GM19455 (cell line): ENCODE measurements around the gene DPAGT1.
A peak's percentile ranks its signal among the peaks of the same experiment; 100 is the strongest.
"Not testable (repeated sequence)": the region's sequence is repeated elsewhere in the genome, so short reads cannot be mapped to it uniquely, and the experiment has no call there.

Experiments used
- ATAC-seq: cut with Tn5 transposase; IDR thresholded peaks from one replicate; pipeline ENCODE4 v1.9.1; 2021; ENCODE audit not compliant: unreplicated experiment

The DPAGT1 gene

GRCh38 chr11:119101759-119102423, at the start of gene DPAGT1:
Gene DPAGT1 (minus strand): TSS chr11:119101853. CDS start chr11:119101655, 198 bp downstream.
- ATAC-seq: peak; percentile 75

- no peak for ATAC-seq
Measured at GRCh38 chr11:119149786-119150275, 48.2 kb upstream of the DPAGT1 start.

DNA sequence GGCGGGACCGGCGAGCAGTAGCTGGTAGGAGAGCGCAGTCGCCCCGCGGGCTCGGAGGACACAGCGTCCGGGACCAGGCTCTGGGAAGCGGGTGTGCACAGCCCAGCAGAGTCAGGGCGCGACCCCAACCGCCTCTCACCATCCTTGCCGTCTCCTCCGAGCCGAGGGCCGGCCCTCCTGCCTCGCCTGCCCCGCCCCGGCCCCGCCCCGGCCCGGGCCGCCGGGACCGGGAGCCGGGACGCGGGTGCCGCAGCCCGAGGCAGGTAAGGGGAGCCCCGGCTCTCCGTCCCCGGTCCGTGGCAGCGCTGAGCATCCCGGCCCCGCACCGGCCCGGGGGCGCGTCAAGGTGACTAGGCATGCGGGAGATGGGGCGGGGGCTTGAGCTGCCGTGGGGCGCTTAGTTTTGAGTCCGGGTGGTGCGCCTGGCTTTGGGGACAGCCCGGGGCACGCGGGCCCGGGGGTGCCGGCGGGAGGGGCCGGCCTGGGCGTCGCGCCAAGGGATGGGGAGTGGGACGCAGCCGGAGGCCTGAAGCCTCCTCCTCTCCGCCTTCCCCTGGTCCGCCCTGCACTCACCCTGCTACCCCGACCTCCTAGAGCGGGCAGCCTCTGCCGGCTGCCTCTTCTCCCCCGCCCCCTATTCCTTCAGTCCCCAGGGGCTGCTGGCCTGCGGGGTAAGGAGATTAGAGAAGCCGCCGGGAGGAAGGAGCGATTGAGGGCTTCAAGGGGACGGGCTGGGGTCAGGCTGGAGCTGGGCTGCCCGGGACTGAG, 47.5 kb upstream of the DPAGT1 start, which contains the start of gene ABCG4:
ABCG4 (plus strand) TSS at position 35 of the 768 bp plus-strand sequence. CDS start 914 bp downstream, outside the sequence.
- ATAC-seq: no peak

- no peak for ATAC-seq
Measured at GRCh38 chr11:119148720-119149017, 47.0 kb upstream of the DPAGT1 start.

DNA sequence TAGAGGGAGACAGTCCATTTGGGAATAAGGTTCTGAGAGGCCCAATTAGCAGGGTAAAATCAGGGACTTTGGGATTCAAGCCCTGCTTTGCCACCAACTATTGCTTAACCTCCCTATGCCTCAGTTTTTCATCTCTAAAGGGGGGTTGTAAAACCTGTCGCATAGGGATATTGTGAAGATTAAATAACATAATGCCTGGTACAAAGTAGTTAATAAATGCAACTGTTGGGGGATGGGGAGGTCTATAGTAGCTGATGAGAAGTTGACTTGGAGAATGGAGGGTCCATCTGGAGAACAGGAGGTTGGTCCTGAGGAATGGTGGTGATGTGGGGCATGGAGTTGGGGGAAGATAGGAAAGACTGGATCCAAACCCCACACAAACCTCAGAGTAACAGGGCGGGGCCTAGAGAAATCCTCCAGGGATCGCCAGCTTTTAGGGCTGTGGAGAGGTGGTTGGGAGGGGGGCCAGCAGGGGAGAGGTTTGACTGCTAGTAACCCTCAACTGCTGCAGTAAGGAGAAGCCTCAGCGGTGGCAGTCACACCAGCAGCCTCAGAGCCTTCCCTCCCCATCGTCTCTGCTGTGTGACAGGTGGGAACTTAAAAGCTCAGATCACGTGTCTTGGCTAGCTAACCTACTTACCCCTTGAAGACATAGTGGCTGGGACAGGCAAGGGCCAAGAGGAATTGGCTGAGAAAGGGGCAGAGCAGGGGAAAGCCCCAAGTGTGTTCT, 46.1 kb upstream of the DPAGT1 start:
- ATAC-seq: no peak

GRCh38 chr11:119145551-119145950, 43.9 kb upstream of the DPAGT1 start:
- ATAC-seq: no peak

DNA sequence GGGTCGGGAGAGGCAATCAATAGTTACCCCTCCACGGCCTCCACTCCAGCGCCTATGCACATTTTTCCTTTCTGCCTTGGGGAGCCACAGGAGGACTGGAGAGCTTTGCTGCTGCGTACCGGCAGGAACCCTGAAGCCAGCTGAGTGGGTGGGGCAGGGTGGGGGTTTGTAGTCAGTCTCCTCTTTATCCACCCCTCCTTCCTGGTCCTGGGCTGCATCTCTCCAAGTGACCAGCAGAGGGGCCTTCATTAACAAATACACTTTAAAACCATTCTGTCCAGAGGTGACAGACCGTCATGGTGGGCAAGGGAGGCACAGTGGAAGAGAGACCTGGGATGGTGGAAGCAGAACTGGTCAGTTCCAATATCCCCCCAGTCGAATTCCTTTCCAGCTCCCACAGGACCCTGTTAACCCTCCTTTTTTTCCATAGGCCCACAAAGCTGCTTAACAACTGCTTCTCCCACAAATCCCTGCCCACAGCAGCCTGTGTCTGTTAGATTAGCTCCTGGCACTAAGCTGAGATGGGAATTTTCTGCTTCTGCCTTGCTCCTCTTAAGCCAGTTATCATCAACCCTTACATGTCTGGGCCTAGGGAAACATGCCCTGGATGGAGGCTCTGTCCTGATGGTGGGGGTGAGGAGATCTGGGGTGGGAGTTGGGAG, 43.3 kb upstream of the DPAGT1 start:
- ATAC-seq: no peak

- ATAC-seq: not testable (repeated sequence)
Measured at GRCh38 chr11:119139276-119139675, 37.6 kb upstream of the DPAGT1 start.

- no peak for ATAC-seq
Measured at GRCh38 chr11:119134389-119134978, 32.8 kb upstream of the DPAGT1 start.

- no peak for ATAC-seq
Measured at GRCh38 chr11:119130662-119131061, 29.0 kb upstream of the DPAGT1 start.

DNA sequence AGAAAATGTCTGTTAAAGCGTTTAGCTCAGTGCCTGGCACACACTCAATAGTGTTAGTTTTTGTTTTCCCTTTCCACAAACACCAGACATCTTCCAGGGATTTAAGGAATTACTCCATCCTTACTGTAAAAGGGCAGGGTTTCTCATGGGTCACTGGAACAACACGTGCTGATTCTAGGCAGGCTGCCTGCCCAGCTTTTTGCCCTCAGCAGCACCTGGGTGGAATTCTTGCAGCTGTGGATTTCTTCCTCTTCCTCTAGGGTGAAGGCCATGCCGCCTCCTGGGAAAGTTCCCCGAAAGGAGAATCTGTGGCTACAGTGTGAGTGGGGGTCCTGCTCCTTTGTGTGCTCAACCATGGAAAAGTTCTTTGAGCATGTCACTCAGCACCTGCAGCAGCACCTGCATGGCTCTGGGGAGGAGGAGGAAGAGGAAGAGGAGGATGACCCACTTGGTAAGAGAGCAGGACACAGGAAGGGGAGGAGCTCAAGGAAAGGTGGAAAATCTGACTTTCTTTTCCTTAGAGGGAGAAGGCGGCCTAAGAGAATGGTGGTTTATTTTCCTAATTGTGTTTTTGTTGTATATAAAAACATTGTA, 25.1 kb upstream of the DPAGT1 start:
- ATAC-seq: no peak

DNA sequence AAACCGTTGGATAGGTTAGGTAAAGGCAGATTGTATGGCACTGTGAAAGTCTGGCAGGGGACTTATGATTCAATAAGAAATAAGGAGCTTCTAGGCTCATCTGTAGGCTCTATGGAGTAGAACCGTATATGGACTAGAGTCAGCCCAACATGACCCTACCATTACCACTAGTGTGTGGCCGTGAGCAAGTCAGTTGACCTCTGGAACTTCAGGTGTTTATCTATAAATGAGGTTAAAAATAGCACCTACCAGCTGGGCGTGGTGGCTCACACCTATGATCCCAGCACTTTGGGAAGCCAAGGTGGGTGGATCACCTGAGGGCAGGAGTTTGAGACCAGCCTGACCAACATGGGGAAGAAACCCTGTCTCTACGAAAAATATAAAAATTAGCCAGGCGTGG, 24.2 kb upstream of the DPAGT1 start:
- ATAC-seq: no peak

DNA sequence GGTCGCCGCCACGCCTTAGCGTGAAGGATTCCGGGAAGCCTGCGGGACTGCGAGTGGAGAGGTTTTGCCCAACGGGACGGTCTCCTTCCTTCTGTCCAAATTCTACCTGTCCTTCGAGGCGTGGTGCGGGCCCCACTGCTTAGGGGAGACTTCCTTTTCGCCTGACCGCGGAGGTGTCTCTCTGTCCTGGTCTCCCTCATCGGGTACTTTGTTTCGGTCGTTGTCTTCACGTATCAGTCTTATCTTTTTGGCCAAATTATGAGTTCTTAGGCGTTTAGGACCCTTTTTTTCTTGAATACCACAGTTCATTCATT, 20.1 kb upstream of the DPAGT1 start:
- ATAC-seq: peak; percentile 5

DNA sequence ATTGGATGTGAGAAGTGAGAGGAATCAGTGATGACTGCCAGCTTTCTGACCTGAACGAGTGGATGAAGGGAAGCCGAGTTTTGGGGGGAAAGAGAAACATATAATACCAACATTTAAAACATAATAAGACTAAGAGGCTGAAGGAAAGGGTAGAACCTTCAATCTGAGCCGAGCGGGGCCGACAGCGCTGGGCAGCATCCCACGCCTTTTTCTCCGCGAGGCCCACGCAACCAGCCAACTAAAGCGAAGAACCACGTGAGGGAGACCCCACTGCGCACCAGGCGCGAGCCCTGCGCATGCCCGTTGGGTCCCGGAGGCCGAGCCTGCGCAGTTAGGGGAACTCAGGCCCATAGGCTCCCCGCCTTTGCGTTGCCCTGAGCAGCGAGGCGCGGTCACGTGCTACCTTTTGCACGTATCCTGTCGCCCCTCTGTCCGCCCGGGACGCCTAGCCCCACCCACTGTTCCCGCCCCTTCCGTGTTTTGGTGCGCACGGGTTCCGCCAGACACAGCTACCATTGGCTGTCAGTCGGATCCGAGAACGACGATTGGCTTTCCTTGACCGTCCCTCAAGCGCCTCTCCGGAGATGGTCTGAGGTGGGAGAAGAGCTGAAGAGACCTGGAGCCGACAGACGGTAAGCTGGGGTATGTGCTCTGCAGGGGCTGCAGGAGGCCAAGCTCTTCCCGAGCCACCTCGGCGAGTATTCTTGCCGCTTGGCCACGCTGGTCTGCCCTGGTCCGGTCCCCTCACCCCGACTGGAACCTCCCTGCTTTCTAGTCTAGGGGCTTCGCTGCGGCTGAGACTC, 19.6 kb upstream of the DPAGT1 start, which contains the start of gene HINFP:
HINFP (plus strand) TSS at position 573 of the 803 bp plus-strand sequence. CDS start 5,365 bp downstream, outside the sequence.
- peak; percentile 94 for ATAC-seq

DNA sequence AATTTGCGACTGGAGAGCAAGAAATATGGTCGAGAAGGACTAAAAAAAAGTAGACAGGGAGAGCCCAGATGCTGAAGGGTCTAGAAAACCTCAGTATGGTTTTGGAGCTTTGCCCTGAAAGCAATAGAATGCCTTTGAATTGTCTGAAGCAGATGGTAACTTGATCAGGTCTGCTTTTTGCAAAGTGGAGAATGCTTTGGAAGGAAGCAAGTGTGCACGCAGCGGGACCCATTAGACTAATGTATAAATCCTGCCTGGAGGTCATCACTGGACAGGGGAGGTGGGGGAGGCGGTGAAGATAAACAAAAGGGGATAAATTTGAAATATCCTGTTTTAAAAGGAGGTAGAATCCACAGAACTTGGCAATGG, 19.0 kb upstream of the DPAGT1 start:
- no peak for ATAC-seq

DNA sequence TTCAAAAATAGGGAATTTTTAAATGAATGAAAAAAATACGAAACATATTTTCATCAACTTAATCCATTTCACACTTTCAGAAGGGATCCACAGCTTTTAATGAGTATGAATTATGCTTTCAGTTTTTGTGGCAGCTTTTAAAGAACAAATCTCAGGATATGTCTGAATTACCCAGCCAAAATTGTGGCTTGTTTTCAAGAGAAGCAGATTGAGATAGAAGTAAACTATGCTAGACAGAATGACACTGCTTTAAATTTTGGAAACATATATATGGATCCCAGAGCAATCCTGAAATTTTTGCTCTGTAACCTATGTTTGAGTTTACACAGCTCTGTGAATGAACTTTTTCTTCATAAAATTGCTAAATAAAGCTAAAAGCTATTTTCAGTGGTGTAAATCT, 17.3 kb upstream of the DPAGT1 start:
- no peak for ATAC-seq

DNA sequence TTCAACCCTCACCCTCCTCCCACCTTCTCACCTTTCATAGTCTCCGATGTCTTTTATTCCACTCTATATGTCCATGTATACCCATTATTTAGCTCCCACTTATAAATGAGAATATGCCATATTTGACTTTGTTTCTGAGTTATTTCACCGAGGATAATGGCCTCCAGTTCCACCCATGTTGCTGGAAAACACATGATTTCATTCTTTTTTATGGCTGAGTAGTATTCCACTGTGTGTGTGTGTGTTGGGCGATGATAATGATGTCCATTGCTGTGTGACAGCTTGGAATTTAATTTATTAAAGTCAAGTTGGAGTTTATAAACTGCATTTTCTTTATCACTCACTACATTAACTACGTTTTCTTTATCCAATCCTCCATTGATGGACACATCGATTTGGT, 16.6 kb upstream of the DPAGT1 start:
- no peak for ATAC-seq

DNA sequence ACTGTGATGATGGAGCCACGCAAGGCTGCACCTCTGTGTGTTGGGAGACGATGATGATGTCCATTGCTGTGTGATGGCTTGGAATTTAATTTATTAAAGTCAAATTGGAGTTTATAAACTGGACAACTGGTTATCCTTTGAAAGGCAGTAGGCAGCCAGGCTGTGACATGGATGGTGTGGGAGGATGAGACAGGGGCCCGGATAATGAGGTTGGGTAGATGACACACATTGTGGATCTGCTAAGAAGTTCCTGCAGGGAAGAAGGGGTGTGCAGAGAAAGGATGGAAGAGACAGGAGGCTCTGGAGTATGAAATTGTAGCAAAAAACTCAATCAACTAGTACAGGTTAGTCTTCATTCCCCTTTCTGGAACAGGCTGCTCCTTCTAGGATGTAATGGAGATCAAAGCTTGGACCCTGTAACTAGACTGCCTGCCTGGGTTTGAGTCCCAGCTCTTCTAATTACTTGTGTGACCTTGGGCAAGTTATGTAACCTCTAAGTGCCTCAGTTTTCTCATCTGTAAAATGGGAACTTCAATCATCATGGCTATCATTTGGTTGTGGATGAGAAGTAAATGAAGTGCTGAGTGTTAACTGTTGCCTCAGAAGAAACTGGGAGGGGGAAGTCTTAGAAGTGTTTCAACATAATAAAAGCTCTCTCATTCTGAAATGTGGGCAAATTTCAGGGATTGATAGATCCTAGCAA, 15.5 kb upstream of the DPAGT1 start:
- no peak for ATAC-seq

DNA sequence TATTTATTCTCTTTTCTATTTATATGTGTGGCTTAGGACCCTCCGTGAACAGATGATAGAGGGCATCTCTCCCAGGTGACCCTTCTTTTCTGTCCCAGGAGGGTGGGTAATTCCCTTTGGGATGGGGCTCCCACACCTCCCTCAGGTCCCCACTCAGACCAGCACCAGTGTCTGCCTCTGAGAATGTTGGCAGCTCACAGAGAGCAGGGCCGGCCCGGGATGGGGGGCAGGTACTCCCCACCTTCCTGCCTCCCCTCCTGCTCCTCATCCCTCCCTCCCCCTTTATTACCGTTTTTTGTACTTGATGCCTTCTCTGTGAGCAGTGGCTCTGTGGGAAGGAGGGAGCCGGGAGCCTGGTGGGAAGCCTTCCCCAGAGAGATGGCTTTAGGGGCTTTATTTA, 14.9 kb upstream of the DPAGT1 start:
- ATAC-seq: no peak
